HepG2 (cell line): ENCODE measurements around the gene TSGA10. TPM values are rescaled to one million over a fixed set of nuclear protein-coding genes. Genes with fewer than 3 reads are reported as not detected.

Source experiments
- ATAC-seq: fragments of 200-7000 bp; cut with Tn5 transposase; 3 replicates; pipeline ENCODE4 v1.9.1; 2020; ENCODE audit warnings: mild to moderate bottlenecking, moderate library complexity
- BruUV-seq: library from RNA; stranded (reverse); fragments of 400-500 nt; replicated peaks from 2 replicates; lab custom pipeline; 2021; lab: Mats Ljungman, UMichigan
- CTCF ChIA-PET: fragments of 300-600 bp; formaldehyde crosslinking; extraction: SDS; loops from one replicate; lab custom pipeline; 2021; ENCODE audit warnings: low total read pairs, inconsistent platforms, low intra/inter-chr PET ratio; lab: Yijun Ruan, JAX
- POLR2A ChIA-PET: fragments of 350-600 bp; sonication (Branson Sonifier 250); formaldehyde crosslinking; loops from one replicate; lab custom pipeline; 2020; ENCODE audit warnings: antibody characterized with exemption, inconsistent platforms; lab: Yijun Ruan, JAX
- DNase-seq: peaks from one replicate; pipeline ENCODE4 v3.0.0-alpha.2; 2015; ENCODE audit warnings: low spot score
- FAIRE-seq: peaks from 3 replicates; lab custom pipeline; 2011; peaks lifted over from hg19 to GRCh38; lab: Jason Lieb, UNC
- H2AFZ ChIP-seq: one replicate; pipeline ENCODE4 v1.6.1; 2011; ENCODE audit warnings: low read length, inconsistent platforms
- H3K27ac ChIP-seq: fragments of 300-600 bp; 3 replicates; pipeline ENCODE4 v1.8.0; 2011; ENCODE audit warnings: mixed run types, mild to moderate bottlenecking, mixed read lengths, low read length, inconsistent platforms; ENCODE audit not compliant: insufficient read depth; ENCODE audit errors: extremely low read length
- H3K27me3 ChIP-seq, 2 experiments: fragments of 200-600 bp in 1 of 2; 2 replicates in 1 of 2; 3 replicates in 1 of 2; pipeline versions ENCODE4 v1.6.0 to v1.8.0; 2011; ENCODE audit warnings: low read length in 2 of 2, mild to moderate bottlenecking in 2 of 2, moderate library complexity in 2 of 2, inconsistent platforms in 1 of 2; ENCODE audit not compliant: insufficient read depth in 2 of 2, control insufficient read depth in 1 of 2
- H3K36me3 ChIP-seq, 2 experiments: fragments of 200-600 bp in 1 of 2; replicated peaks in 1 of 2; 2 replicates in 1 of 2; 3 replicates in 1 of 2; pipeline versions ENCODE4 v1.5.1 to v1.8.0; 2011; ENCODE audit warnings: low read length in 2 of 2, inconsistent platforms in 1 of 2; ENCODE audit not compliant: insufficient read depth in 2 of 2, control insufficient read depth in 1 of 2
- H3K4me1 ChIP-seq: 2 replicates; pipeline ENCODE4 v1.5.1; 2012; ENCODE audit warnings: low read length, inconsistent platforms; ENCODE audit not compliant: insufficient read depth
- H3K4me2 ChIP-seq: 2 replicates; pipeline ENCODE4 v1.6.0; 2011; ENCODE audit warnings: low read depth, low read length, inconsistent platforms
- H3K4me3 ChIP-seq, 3 experiments: fragments of 200-600 bp in 1 of 3; sonication (generic), shearing (Covaris generic) in 1 of 3; replicated peaks in 1 of 3; 2 replicates each; pipeline ENCODE4 v1.5.1; 2011 to 2016; ENCODE audit warnings: low read length in 3 of 3, inconsistent platforms in 2 of 3, low read depth in 2 of 3, mild to moderate bottlenecking in 2 of 3, control low read depth in 1 of 3, mixed read lengths in 1 of 3; ENCODE audit not compliant: insufficient read depth in 1 of 3
- H3K79me2 ChIP-seq: one replicate; pipeline ENCODE4 v1.6.1; 2011; ENCODE audit warnings: low read length, inconsistent platforms; ENCODE audit not compliant: insufficient read depth
- H3K9ac ChIP-seq: 2 replicates; pipeline ENCODE4 v1.6.0; 2011; ENCODE audit warnings: mild to moderate bottlenecking, low read depth, low read length, inconsistent platforms; ENCODE audit not compliant: insufficient read depth
- H3K9me3 ChIP-seq: 2 replicates; pipeline ENCODE4 v1.5.1; 2012; ENCODE audit warnings: mild to moderate bottlenecking, low read length
- H4K20me1 ChIP-seq: 2 replicates; pipeline ENCODE4 v1.6.0; 2011; ENCODE audit warnings: inconsistent platforms, mild to moderate bottlenecking, low read length, moderate library complexity; ENCODE audit not compliant: insufficient read depth
- MAFK ChIP-seq, 2 experiments: IDR thresholded peaks in 1 of 2; conservative IDR thresholded peaks in 1 of 2; 2 replicates each; pipeline ENCODE4 v1.6.1; 2011; ENCODE audit warnings: improper control_type of control experiment in 2 of 2, low read length in 2 of 2
- SATB2 ChIP-seq: sonication (generic); formaldehyde crosslinking; IDR thresholded peaks from 2 replicates; pipeline ENCODE4 v1.5.0; 2020; ENCODE audit warnings: missing genetic modification reagents
- TBX2 ChIP-seq: sonication (generic); formaldehyde crosslinking; IDR thresholded peaks from 2 replicates; pipeline ENCODE4 v1.5.0; 2020; ENCODE audit warnings: missing genetic modification reagents, mild to moderate bottlenecking, borderline replicate concordance
- ZKSCAN8 ChIP-seq: IDR thresholded peaks from 2 replicates; pipeline ENCODE4 v1.6.1; 2016; ENCODE audit warnings: borderline replicate concordance, missing genetic modification reagents, missing compliant biosample characterization
- WGBS: methylation state at CpG from one replicate; pipeline ENCODE4 v1.1.6; 2017; ENCODE audit warnings: low lambda C conversion rate; 5-methylcytosine and 5-hydroxymethylcytosine counted together
- in situ Hi-C: cut with HindIII; loops from 2 replicates; pipeline ENCODE4 v1.10.0; 2017; ENCODE audit warnings: low pct_unique_long_range_greater_than_20kb; ENCODE audit not compliant: extremely low pct_ligation_motif_present
- intact Hi-C: fragments of 100-400 bp; cut with micrococcal nuclease; formaldehyde crosslinking; loops from one replicate; pipeline ENCODE4 v1.10.0; 2022; ENCODE audit not compliant: unreplicated experiment
- polyA plus RNA-seq, 8 experiments: library from polyadenylated mRNA; depleted of rRNA in 3 of 8; stranded (reverse) in 7 of 8; unstranded in 1 of 8; fragments of >200 nt; fragmentation: Illumina TruSeq in 4 of 8; extraction: Trizol in 4 of 8; gene quantifications; 2 replicates each; pipeline versions ENCODE4 v1.2.1 to v1.2.3, GENCODE V29; 2011 to 2016; ENCODE audit warnings: low read depth in 4 of 8, missing spikeins in 1 of 8, mixed read lengths in 1 of 8; ENCODE audit not compliant: insufficient read depth in 1 of 8
- total RNA-seq, 5 experiments: library from RNA; depleted of rRNA; stranded (reverse); fragments of >200 nt; fragmentation: Illumina TruSeq; extraction: Trizol; gene quantifications; 2 replicates each; pipeline ENCODE4 v1.2.3, GENCODE V29; 2016; ENCODE audit warnings: low read depth in 1 of 5
- TF ChIP-seq, protein P1 (sequence below): sonication (generic); formaldehyde crosslinking; IDR thresholded peaks from 2 replicates; pipeline ENCODE4 v1.4.0; 2020; ENCODE audit warnings: low read depth, missing genetic modification reagents

Gene TSGA10
- total and polyA plus RNA-seq, 2 of the 13 experiments (the other 11 are each of a cell fraction or from before 2014, with no cell fraction given): 4.7 to 13.1 TPM

DNA sequence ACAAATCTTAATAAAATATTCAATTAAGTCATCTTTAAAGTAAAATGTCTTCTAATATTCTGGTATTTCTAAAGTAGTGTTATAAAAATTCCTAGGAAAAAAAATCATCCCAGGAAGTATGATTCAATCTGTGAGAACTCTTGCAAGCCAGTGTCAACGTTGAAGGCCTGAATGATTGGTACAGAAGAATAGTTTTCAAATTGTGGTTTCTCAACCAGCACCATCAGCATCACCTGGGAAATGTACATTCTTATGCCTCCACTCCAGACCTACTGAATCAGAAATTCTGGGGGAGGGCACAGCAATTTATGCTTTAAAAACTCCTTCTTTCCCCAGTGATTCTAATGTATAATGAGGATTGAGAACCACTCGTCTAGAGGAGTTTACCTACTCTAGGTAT, 75.5 kb downstream of the TSGA10 start (continued):
- TF ChIP-seq, protein P1, sequence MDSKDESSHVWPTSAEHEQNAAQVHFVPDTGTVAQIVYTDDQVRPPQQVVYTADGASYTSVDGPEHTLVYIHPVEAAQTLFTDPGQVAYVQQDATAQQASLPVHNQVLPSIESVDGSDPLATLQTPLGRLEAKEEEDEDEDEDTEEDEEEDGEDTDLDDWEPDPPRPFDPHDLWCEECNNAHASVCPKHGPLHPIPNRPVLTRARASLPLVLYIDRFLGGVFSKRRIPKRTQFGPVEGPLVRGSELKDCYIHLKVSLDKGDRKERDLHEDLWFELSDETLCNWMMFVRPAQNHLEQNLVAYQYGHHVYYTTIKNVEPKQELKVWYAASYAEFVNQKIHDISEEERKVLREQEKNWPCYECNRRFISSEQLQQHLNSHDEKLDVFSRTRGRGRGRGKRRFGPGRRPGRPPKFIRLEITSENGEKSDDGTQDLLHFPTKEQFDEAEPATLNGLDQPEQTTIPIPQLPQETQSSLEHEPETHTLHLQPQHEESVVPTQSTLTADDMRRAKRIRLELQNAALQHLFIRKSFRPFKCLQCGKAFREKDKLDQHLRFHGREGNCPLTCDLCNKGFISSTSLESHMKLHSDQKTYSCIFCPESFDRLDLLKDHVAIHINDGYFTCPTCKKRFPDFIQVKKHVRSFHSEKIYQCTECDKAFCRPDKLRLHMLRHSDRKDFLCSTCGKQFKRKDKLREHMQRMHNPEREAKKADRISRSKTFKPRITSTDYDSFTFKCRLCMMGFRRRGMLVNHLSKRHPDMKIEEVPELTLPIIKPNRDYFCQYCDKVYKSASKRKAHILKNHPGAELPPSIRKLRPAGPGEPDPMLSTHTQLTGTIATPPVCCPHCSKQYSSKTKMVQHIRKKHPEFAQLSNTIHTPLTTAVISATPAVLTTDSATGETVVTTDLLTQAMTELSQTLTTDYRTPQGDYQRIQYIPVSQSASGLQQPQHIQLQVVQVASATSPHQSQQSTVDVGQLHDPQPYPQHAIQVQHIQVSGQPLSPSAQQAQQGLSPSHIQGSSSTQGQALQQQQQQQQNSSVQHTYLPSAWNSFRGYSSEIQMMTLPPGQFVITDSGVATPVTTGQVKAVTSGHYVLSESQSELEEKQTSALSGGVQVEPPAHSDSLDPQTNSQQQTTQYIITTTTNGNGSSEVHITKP: no peak
- TF ChIP-seq SATB2 (CRISPR knock-in tag) (no peak), TBX2 (no peak), ZKSCAN8 (CRISPR knock-in tag) (no peak)
- TF ChIP-seq, all 625 proteins: peak for 0

DNA sequence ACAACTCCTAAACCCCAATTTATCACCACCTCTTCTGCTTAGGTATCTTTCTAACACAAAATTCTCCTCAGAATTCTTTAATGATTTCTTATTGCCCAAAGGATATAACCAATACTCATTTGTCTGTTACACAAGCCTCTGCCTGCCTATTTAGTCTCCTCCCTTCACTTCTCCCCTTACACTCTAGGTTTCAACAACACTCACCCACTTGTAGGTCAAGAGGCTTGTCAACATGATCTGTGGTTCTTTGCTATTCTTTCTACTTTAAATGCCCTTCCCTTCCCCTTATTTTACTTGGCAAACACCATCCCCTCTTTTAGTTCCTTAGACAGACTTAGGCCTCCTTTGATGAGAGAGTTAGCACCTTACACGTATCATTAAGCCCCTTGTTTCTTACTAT, 82.2 kb downstream of the TSGA10 start:
- no peak overlapping the region for H3K4me3 ChIP-seq
- TF ChIP-seq MAFK (conservative IDR thresholded peaks at IDR 0.05 in 1 of 2, IDR thresholded peaks at IDR 0.05 in 1 of 2; ENCODE audit: low read length in 2 of 2): no peak
- TF ChIP-seq, all 625 proteins: peak for 0
- FAIRE-seq (no peak), ATAC-seq (no peak), DNase-seq (no peak)
- no peaks in the 10 kb centered on the region for H3K79me2 ChIP-seq
- POLR2A ChIA-PET: no interaction called here
- CTCF ChIA-PET: no interaction called here
- H3K4me1 ChIP-seq: peaks cover 7% of the 10 kb centered on the region
- no peak overlapping the region for H2AFZ ChIP-seq
- no peaks in the 10 kb centered on the region for H4K20me1 ChIP-seq
- BruUV-seq: no TSS peak
- H3K36me3 ChIP-seq: no peaks in the 10 kb centered on the region
- H3K9ac ChIP-seq: no peak overlapping the region
- intact Hi-C loops: no loop called here
- WGBS: 0% methylated on average over 1 of the region's 1 CpG
- H3K4me2 ChIP-seq: no peak overlapping the region
- H3K27ac ChIP-seq: no peak overlapping the region
- no peaks in the 10 kb centered on the region for H3K27me3 ChIP-seq
- no peaks in the 10 kb centered on the region for H3K9me3 ChIP-seq
- in situ Hi-C loops: no loop called here
